ENCODE data around the gene THEM5.

The THEM5 gene

DNA sequence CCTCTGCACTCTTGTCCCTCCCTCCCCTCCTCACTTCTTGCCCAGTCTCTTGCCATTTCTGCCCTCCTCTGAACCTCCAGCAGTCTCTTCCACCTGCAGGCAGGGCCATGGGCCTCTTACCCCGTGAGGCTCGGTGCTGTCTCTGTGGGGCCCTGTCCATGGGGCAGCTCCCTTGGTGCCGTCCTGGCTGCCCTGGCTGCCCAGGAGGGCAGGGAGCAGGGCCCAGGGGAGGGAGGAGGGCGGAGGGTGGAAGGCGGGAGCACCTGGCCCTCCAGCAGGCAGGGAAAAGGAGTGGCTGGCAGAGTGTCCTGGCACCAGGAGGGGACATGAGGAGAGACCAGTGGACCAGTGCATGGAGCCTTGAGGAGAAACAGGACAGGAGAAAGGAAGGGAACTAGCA lies 21.9 kb downstream of the THEM5 start, which contains the start of gene RORC:
Gene RORC (minus strand): TSS at position 198 of the 400 bp plus-strand sequence. CDS start 38 bp downstream, at position 160.
- no peak for DNase-seq (ENCODE audit: low spot score)
- TF ChIP-seq, protein P1, sequence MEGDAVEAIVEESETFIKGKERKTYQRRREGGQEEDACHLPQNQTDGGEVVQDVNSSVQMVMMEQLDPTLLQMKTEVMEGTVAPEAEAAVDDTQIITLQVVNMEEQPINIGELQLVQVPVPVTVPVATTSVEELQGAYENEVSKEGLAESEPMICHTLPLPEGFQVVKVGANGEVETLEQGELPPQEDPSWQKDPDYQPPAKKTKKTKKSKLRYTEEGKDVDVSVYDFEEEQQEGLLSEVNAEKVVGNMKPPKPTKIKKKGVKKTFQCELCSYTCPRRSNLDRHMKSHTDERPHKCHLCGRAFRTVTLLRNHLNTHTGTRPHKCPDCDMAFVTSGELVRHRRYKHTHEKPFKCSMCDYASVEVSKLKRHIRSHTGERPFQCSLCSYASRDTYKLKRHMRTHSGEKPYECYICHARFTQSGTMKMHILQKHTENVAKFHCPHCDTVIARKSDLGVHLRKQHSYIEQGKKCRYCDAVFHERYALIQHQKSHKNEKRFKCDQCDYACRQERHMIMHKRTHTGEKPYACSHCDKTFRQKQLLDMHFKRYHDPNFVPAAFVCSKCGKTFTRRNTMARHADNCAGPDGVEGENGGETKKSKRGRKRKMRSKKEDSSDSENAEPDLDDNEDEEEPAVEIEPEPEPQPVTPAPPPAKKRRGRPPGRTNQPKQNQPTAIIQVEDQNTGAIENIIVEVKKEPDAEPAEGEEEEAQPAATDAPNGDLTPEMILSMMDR (IDR thresholded peaks at IDR 0.05; ENCODE audit: extremely low read depth, missing control alignments): no peak

DNA sequence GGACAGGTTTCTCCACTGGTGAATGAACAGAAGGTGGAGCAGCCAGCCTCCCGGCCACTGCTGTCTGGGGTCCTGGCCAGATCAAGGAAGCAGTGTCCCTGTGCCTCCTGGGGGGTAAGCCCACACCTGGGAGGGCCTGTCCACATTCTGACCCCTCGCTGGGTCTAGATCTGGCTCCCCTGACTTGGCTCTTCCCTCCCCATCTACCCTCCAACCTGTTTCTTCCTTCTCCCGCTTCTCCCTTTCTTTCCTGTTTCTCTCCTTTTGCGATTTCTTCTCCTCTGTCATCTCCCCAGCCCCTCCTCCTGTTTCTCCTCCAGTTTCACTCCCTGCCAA lies 22.3 kb downstream of the THEM5 start:
- DNase-seq (ENCODE audit: low spot score): no peak
- TF ChIP-seq, protein P1 (IDR thresholded peaks at IDR 0.05; ENCODE audit: extremely low read depth, missing control alignments): no peak

DNA sequence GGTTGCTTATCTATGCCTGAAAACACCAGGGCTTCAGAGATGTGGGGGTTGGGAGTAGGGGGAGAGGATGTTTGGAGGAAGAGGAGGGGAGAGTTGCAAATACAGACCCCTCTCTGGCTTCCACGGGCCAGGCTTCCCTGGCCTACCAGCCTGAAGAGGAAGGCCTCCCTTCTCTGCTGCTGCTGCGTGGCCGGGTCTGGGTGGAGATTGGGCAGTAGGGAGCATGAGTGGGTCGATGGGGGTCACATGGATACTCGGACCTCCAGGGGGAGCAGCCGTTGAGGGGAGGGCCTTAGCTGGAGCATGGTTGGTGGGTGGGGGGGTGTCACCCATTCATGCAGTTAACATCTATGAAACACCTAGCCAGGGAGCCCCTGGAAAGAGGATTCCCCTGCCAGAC lies 23.5 kb downstream of the THEM5 start:
- DNase-seq (ENCODE audit: low spot score): no peak
- TF ChIP-seq, protein P1 (IDR thresholded peaks at IDR 0.05; ENCODE audit: extremely low read depth, missing control alignments): no peak

DNA sequence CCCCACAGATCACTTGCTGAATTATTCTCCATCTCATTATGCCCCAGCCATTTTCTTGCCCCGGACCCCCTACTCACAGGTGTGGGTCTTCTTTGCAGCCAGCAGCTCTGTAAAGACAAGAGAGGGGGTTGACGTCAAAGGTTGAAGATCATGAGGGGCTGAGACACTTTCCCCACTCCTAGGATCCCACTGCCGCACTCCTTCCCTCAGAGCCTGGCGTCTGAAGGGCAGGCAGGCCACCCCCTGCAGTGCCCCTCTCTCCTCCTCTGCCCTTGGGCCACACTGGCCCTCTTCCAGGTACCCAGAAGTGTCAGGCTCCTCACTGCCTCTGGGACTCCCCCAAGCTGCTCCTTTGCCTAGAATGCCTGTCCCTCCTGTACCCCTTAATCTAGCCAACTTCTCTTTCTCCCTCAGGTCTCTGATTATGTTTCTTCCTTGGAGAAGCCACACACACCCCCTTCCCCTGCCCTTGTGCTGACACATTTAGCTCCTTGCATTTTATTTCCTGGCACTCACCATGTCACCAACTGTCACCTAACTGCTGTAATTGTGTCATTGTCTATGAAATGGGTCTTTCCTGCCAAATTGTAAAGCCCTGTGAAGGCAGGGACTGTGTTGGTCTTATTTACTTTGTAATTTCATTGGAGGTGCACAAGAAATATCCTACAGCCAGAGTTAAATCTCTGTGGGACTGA lies 24.0 kb downstream of the THEM5 start:
- no peak for DNase-seq (ENCODE audit: low spot score)
- TF ChIP-seq, protein P1 (IDR thresholded peaks at IDR 0.05; ENCODE audit: extremely low read depth, missing control alignments): no peak

DNA sequence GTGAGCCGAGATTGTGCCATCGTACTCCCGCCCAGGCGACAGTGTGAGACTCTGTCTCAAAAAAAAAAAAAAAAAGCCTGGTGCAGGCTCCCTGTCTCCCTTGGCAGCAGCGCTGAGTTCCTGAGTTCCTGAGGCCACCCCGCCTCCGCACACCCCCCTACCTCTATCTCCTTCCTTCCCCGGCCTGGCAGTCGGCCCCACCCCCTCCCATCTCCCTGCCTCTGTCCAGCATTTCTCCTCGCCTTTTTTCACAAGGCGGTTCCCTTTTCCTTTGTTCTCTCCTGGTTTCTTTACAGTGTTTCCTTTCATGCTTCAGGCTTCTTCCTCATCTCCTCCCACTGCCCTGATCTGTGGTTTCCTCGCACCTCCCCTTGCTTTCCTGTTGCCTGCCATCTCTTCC lies 24.6 kb downstream of the THEM5 start:
- no peak for DNase-seq (ENCODE audit: low spot score)

DNA sequence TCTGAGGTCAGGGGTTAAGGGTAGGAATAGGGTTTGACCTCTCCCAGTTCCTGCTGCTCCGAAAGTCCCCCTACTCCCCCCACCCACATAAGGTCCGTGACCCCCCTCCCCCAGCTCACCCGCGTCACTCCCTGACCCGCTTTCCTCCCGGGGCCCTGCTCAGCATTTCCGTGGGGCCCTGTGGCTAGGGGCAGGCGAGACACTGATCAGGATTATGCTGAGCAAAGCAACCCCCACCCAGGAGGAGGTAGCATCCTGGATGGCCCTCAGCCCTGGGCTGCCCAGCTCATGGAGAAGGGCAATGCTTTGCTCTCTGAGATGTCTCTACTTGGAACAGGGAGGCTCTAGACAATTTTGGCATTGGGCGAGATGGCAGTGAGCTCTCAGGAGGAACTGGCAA lies 25.7 kb downstream of the THEM5 start:
- DNase-seq (ENCODE audit: low spot score): no peak
- TF ChIP-seq, protein P1 (IDR thresholded peaks at IDR 0.05; ENCODE audit: extremely low read depth, missing control alignments): no peak

More for the DNA sequence above, 24.6 kb downstream of the THEM5 start:
- TF ChIP-seq, protein P1 (IDR thresholded peaks at IDR 0.05; ENCODE audit: extremely low read depth, missing control alignments): no peak

DNA sequence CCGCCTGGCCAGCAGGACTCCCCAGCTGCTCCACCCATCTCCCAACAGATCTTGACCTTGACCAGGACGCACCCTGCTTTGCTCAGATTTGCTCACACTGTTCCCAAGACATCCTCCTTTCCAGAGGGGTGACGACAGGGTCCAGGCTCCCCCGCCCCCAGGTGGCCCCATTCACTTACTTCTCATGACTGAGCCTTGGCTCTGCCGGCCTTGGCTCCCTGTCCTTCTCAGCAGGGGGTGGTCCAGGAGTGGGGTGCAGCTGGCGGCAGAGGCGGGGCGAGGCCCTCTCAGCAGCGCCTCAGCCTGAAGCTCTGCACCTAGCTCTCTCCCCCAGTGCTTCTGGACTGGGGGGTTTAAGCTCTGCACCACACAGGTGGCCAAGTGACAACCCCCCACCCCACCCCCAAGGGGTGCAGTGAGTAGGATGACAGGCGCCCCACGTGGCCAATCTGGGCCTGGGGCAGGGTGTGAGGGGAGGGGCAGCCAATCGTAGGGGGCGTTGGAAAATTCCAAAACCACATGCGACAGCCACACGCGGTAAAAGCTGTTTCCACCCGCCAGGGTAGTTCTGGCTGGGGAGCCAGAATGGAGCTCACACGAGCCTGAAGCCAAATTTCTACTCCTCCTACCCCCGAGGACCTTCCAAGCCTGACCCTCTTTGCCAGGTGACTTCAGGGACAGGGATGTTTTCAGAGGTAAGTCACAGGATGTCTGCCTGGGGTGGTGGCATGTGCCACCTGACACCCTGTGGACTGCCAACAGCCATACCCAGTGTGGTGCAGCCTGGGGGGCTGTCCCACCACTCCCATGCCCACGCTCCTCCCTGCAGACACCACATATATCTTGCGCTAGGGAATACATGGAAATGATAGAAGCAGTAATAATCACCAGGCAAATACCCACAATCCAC lies 27.5 kb downstream of the THEM5 start:
- DNase-seq (ENCODE audit: low spot score): no peak

More for the DNA sequence above, 27.5 kb downstream of the THEM5 start:
- TF ChIP-seq, protein P1 (IDR thresholded peaks at IDR 0.05; ENCODE audit: extremely low read depth, missing control alignments): no peak
